IMR-90 (cell line): Measurements from ENCODE around the gene NTSR2. TPM values are rescaled to one million over a fixed set of nuclear protein-coding genes. Genes with fewer than 3 reads are reported as not detected.

Experiments
- ATAC-seq: fragments of 200-7000 bp; cut with Tn5 transposase; 2 replicates; pipeline ENCODE4 v1.9.1; 2020; ENCODE audit warnings: low read depth, mild to moderate bottlenecking, moderate library complexity
- BruUV-seq: library from RNA; stranded (reverse); fragments of 400-500 nt; replicated peaks from 2 replicates; lab custom pipeline; 2021; lab: Mats Ljungman, UMichigan
- CTCF ChIA-PET: fragments of 300-600 bp; formaldehyde crosslinking; extraction: SDS; loops from one replicate; lab custom pipeline; 2021; ENCODE audit warnings: antibody characterized with exemption; lab: Yijun Ruan, JAX
- POLR2A ChIA-PET: fragments of 300-600 bp; sonication (Branson Sonifier 250); formaldehyde crosslinking; loops from one replicate; lab custom pipeline; 2022; ENCODE audit warnings: antibody characterized with exemption; ENCODE audit not compliant: unreplicated experiment; lab: Charles Lee
- DNase-seq: peaks from one replicate; pipeline ENCODE4 v3.0.0; 2013
- H2AFZ ChIP-seq: replicated peaks from 2 replicates; pipeline ENCODE3; 2013; ENCODE audit warnings: low read length, mild to moderate bottlenecking; ENCODE audit not compliant: poor library complexity
- H2AK5ac ChIP-seq: 2 replicates; pipeline ENCODE4 v1.6.1; 2013; ENCODE audit warnings: low read depth, low read length, inconsistent platforms
- H2AK9ac ChIP-seq: replicated peaks from 2 replicates; pipeline ENCODE3; 2013; ENCODE audit warnings: mild to moderate bottlenecking, low read depth, low read length, moderate library complexity; ENCODE audit not compliant: poor library complexity
- H2BK120ac ChIP-seq: 2 replicates; pipeline ENCODE4 v1.6.1; 2013; ENCODE audit warnings: low read depth, low read length, inconsistent platforms
- H2BK15ac ChIP-seq: 3 replicates; pipeline ENCODE4 v1.6.1; 2013; ENCODE audit warnings: low read depth, low read length, inconsistent platforms
- H2BK20ac ChIP-seq: 2 replicates; pipeline ENCODE4 v1.6.1; 2013; ENCODE audit warnings: low read depth, mild to moderate bottlenecking, inconsistent platforms, low read length, moderate library complexity
- H2BK5ac ChIP-seq: 2 replicates; pipeline ENCODE4 v1.6.1; 2013; ENCODE audit warnings: mild to moderate bottlenecking, low read depth, low read length, inconsistent platforms; ENCODE audit not compliant: poor library complexity, severe bottlenecking
- H3K14ac ChIP-seq: replicated peaks from 2 replicates; pipeline ENCODE4 v1.6.1; 2013; ENCODE audit warnings: low read depth, low read length, inconsistent platforms
- H3K18ac ChIP-seq: 2 replicates; pipeline ENCODE4 v1.6.1; 2013; ENCODE audit warnings: low read depth, low read length, control low read depth
- H3K23ac ChIP-seq: 2 replicates; pipeline ENCODE4 v1.6.1; 2013; ENCODE audit warnings: low read depth, low read length, inconsistent platforms
- H3K27ac ChIP-seq: 2 replicates; pipeline ENCODE4 v1.5.1; 2013; ENCODE audit warnings: mild to moderate bottlenecking, control low read depth, low read length; ENCODE audit not compliant: insufficient read depth
- H3K27me3 ChIP-seq: 2 replicates; pipeline ENCODE4 v1.6.1; 2013; ENCODE audit warnings: low read length; ENCODE audit not compliant: control insufficient read depth, insufficient read depth
- H3K36me3 ChIP-seq: 2 replicates; pipeline ENCODE4 v1.6.1; 2013; ENCODE audit warnings: low read length, mixed read lengths; ENCODE audit not compliant: control insufficient read depth, insufficient read depth
- H3K4ac ChIP-seq: 2 replicates; pipeline ENCODE4 v1.6.1; 2013; ENCODE audit warnings: low read depth, low read length, inconsistent platforms
- H3K4me1 ChIP-seq: 2 replicates; pipeline ENCODE4 v1.6.1; 2013; ENCODE audit warnings: low read length, mixed read lengths; ENCODE audit not compliant: control insufficient read depth, insufficient read depth
- H3K4me2 ChIP-seq: 2 replicates; pipeline ENCODE4 v1.6.1; 2013; ENCODE audit warnings: low read depth, mild to moderate bottlenecking, control low read depth, low read length, moderate library complexity
- H3K4me3 ChIP-seq: 2 replicates; pipeline ENCODE4 v1.5.1; 2013; ENCODE audit warnings: low read depth, mild to moderate bottlenecking, control low read depth, low read length, moderate library complexity; ENCODE audit not compliant: insufficient read depth
- H3K56ac ChIP-seq: 2 replicates; pipeline ENCODE4 v1.6.1; 2013; ENCODE audit warnings: low read length, inconsistent platforms; ENCODE audit not compliant: insufficient read depth; ENCODE audit errors: extremely low read depth
- H3K79me1 ChIP-seq, 2 experiments: 2 replicates each; pipeline ENCODE4 v1.6.1; 2013; ENCODE audit warnings: low read length in 2 of 2, inconsistent platforms in 1 of 2, low read depth in 1 of 2
- H3K9ac ChIP-seq: 2 replicates; pipeline ENCODE4 v1.6.1; 2013; ENCODE audit warnings: low read depth, low read length, control low read depth
- H3K9me1 ChIP-seq: 2 replicates; pipeline ENCODE4 v1.6.1; 2013; ENCODE audit warnings: low read length, inconsistent platforms; ENCODE audit not compliant: insufficient read depth
- H3K9me3 ChIP-seq: 2 replicates; pipeline ENCODE4 v1.6.1; 2013; ENCODE audit warnings: low read length; ENCODE audit not compliant: control insufficient read depth, insufficient read depth
- H4K20me1 ChIP-seq: 2 replicates; pipeline ENCODE4 v1.6.1; 2013; ENCODE audit warnings: low read length, inconsistent platforms; ENCODE audit not compliant: insufficient read depth
- H4K5ac ChIP-seq: 2 replicates; pipeline ENCODE4 v1.6.1; 2013; ENCODE audit warnings: mild to moderate bottlenecking, low read depth, low read length, control low read depth
- H4K8ac ChIP-seq, 2 experiments: 2 replicates each; pipeline ENCODE4 v1.6.1; 2013; ENCODE audit warnings: low read depth in 2 of 2, low read length in 2 of 2, control low read depth in 1 of 2, inconsistent platforms in 1 of 2
- H4K91ac ChIP-seq: 2 replicates; pipeline ENCODE4 v1.6.1; 2013; ENCODE audit warnings: low read depth, low read length, inconsistent platforms; ENCODE audit not compliant: insufficient read depth
- CHD1 ChIP-seq: IDR thresholded peaks from 2 replicates; pipeline ENCODE4 v1.6.1; 2012; ENCODE audit warnings: low read depth, low read length, improper control_type of control experiment
- CTCF ChIP-seq: conservative IDR thresholded peaks from 2 replicates; pipeline ENCODE4 v1.5.1; 2012; ENCODE audit warnings: mild to moderate bottlenecking, low read depth, low read length, improper control_type of control experiment
- RAD21 ChIP-seq: IDR thresholded peaks from 2 replicates; pipeline ENCODE4 v1.6.1; 2012; ENCODE audit warnings: low read length, improper control_type of control experiment
- SMC3 ChIP-seq: fragments of 150-350 bp; IDR thresholded peaks from 2 replicates; pipeline ENCODE4 v1.6.1; 2016; ENCODE audit warnings: low read depth, mild to moderate bottlenecking, antibody characterized with exemption, low read length, moderate library complexity
- WGBS, 2 experiments: methylation state at CpG; one replicate each; pipeline versions ENCODE4 v1.1.5 to v1.1.7; 2013; ENCODE audit warnings: missing lambda C conversion rate in 2 of 2; ENCODE audit not compliant: insufficient read length in 1 of 2; ENCODE audit errors: extremely low coverage in 2 of 2; 5-methylcytosine and 5-hydroxymethylcytosine counted together
- dilution Hi-C: fragments of 300-500 bp; cut with HindIII; formaldehyde crosslinking; loops from one replicate; pipeline ENCODE4 v1.14.3; 2018; ENCODE audit warnings: low sequenced_read_pairs; ENCODE audit not compliant: unreplicated experiment
- in situ Hi-C: fragments of 300-500 bp; cut with MboI; formaldehyde crosslinking; loops from 3 replicates; pipeline ENCODE4 v1.14.3; 2019; ENCODE audit warnings: low sequenced_read_pairs, inconsistent platforms, mixed read lengths
- intact Hi-C: fragments of 100-400 bp; cut with micrococcal nuclease; formaldehyde crosslinking; loops from 2 replicates; pipeline ENCODE4 v1.10.0; 2022
- polyA plus RNA-seq, 3 experiments: library from polyadenylated mRNA; depleted of rRNA; stranded (reverse); fragments of >200 nt; gene quantifications; 2 replicates each; pipeline ENCODE4 v1.2.3, GENCODE V29; 2012; ENCODE audit warnings: low replicate concordance in 1 of 3
- total RNA-seq: library from RNA; depleted of rRNA; stranded (reverse); fragments of >200 nt; gene quantifications from 2 replicates; pipeline ENCODE4 v1.2.3, GENCODE V29; 2012

NTSR2 gene
- total and polyA plus RNA-seq, 2 of the 4 experiments (the other 2 are of a cell fraction): not detected

- peak; percentile 35; the same call in 1 of the 2 replicates for TF ChIP-seq CTCF
- no peak for TF ChIP-seq CHD1
- no peak for TF ChIP-seq SMC3
- peak; percentile 23; the same call in 1 of the 2 replicates for TF ChIP-seq RAD21
- no peak overlapping the region for H3K9ac ChIP-seq
- H3K27ac ChIP-seq: no peak overlapping the region
- no peak overlapping the region for H2AK5ac ChIP-seq
- intact Hi-C loops: no loop called here
- BruUV-seq: no TSS peak
- H3K4ac ChIP-seq: no peak overlapping the region
- H3K9me3 ChIP-seq: peaks cover 2% of the 10 kb centered on the region; the same call in 1 of the 2 replicates
- no peak for ATAC-seq
- ChIA-PET POLR2A (no interaction called here), CTCF (interaction anchor here (1.9 kb wide), 1 partner anchor 40 kb away, joined by 4 read pairs; no protein-coding TSS in a partner anchor)
- H3K23ac ChIP-seq: no peak overlapping the region
- H3K79me1 ChIP-seq: no peaks in the 10 kb centered on the region
- no peak overlapping the region for H2AFZ ChIP-seq
- no peak overlapping the region for H4K5ac ChIP-seq
- H3K14ac ChIP-seq: no peak overlapping the region
- H2BK120ac ChIP-seq: no peak overlapping the region
- H3K4me1 ChIP-seq: no peaks in the 10 kb centered on the region
- H3K27me3 ChIP-seq: peaks cover 50% of the 10 kb centered on the region
- H2BK15ac ChIP-seq: no peak overlapping the region
- WGBS, 2 experiments: 43% methylated on average over 2 of the region's 7 CpGs; no CpG with 5 or more reads in 1 of the 2 experiments
- in situ Hi-C loops: no loop called here
- no peaks in the 10 kb centered on the region for H3K36me3 ChIP-seq
- no peaks in the 10 kb centered on the region for H3K9me1 ChIP-seq
- no peak overlapping the region for H3K4me2 ChIP-seq
- H4K91ac ChIP-seq: no peak overlapping the region
- DNase-seq: no peak
- no peak overlapping the region for H4K8ac ChIP-seq
- H2AK9ac ChIP-seq: no peak overlapping the region
- H4K20me1 ChIP-seq: no peaks in the 10 kb centered on the region
- H2BK5ac ChIP-seq: no peak overlapping the region
- no peak overlapping the region for H3K4me3 ChIP-seq
- no peak overlapping the region for H2BK20ac ChIP-seq
- dilution Hi-C loops: no loop called here
- H3K56ac ChIP-seq: no peak overlapping the region
- no peak overlapping the region for H3K18ac ChIP-seq
Observed at GRCh38 chr2:11647834-11648600, 22.0 kb downstream of the NTSR2 start.
